NCI-H187 (cell line): Measurements from ENCODE around the gene FNDC10.

Source experiments
- DNase-seq, 2 experiments: peaks; one replicate each; lab custom pipeline; 2025; lab: John Stamatoyannopoulos, UW

FNDC10 gene

DNA sequence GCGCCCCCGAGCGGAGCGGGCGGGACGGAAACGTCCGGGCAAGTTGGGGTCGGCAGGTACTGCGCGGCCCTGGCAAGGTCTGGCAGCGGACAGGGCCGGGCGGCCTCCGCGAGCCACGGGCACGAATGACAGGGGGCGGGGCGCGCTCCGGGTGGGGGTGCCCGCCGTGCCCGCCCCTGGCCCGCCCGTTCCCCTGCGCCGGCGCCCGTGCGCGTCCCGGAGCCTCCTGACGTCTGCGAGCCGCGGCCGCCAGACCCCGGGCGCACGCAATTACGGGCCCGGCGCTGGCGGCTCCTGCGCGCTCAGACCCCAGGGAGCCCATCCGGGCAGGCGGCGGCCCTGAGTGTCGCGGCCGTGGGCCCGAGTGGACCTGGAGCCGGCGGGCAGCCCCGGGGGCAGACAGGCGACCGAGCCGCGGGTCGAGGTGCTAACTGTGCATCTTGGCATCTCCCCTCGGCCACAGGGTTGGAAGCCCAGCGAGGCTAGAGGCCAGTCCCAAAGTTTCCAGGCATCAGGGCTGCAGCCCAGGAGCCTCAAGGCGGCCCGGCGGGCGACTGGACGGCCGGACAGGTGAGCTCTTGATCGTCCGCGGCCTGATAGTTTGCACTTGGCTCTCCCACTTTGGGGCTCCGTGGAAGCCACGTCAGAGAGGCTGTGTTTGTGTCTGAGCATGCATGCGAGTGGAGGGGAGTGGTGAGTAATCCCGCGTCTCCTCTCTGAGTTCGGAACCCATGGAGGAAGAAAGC lies 16.3 kb upstream of the FNDC10 start:
- no peak for DNase-seq

- peak; percentile 92 to 99 for DNase-seq
Observed at GRCh38 chr1:1615256-1616044, 15.5 kb upstream of the FNDC10 start, which contains the start of gene MIB2. Gene MIB2 (plus strand): TSS chr1:1615500. CDS start chr1:1623453, 7,953 bp downstream.

- no peak for DNase-seq
Observed at GRCh38 chr1:1614954-1615255, 15.0 kb upstream of the FNDC10 start.

DNA sequence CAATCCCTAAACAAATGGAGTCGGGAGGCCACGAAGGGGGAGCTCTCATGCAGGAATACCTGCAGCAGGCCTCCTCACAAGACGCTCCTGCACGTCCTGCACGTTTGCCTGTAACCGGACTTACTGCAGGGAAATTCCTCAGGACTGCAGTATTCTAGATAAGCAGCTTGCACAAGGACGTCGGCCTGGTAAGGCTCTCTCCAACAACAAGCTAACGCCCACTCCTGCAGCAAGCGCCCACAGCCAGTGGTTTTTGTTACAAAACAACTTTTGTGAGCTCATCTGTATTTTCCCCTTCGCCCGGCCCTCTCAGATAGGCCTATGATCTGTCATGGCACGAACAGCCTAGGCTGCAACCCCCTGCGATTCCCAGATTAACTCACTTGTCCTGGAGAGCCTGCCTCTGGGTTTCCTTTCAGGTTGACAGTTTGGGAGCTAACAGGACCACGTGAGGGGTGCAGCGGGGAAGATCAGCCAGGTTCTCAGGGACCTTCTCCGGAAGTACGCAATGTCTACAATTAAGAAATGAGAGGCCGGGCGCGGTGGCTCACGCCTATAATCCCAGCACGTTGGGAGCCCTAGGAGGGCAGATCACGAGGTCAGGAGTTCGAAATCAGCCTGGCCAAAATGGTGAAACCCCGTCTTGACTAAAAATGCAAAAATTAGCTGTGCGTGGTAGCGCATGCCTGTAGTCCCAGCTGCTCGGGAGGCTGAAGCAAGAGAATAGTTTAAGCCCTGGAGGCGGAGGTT lies 14.4 kb upstream of the FNDC10 start:
- DNase-seq, result no peak

- no peak for DNase-seq
Observed at GRCh38 chr1:1613509-1614082, 13.7 kb upstream of the FNDC10 start.

- no peak for DNase-seq
Observed at GRCh38 chr1:1612104-1612400, 12.1 kb upstream of the FNDC10 start.

DNA sequence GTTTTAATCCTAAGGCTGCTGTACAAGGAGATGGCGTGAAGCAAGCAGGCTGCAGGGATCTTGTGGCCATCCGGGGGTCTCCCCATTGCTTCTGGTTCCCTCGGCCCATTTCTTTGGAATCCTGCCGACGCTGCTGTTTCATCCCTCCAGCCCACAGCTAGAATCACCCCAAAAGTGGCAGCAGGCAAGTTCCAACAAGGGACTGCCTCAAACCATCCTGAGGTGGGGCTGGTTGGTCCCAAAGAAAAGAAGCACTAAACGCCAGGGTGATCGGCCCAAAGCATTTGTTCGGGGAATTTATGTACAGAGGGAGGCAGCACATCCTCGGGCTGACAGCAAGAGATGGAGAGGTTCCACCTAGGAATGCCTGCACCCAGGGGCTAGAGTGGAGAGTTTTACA lies 10.9 kb upstream of the FNDC10 start:
- no peak for DNase-seq

- no peak for DNase-seq
Observed at GRCh38 chr1:1609822-1610485, 10.0 kb upstream of the FNDC10 start.

GRCh38 chr1:1606232-1606631 lies 6.3 kb upstream of the FNDC10 start:
- DNase-seq, result no peak

GRCh38 chr1:1605724-1606123 lies 5.8 kb upstream of the FNDC10 start:
- no peak for DNase-seq

GRCh38 chr1:1605034-1605591 lies 5.2 kb upstream of the FNDC10 start:
- DNase-seq, result no peak

GRCh38 chr1:1604374-1605033 lies 4.6 kb upstream of the FNDC10 start:
- DNase-seq, result no peak

GRCh38 chr1:1603671-1604373 lies 3.9 kb upstream of the FNDC10 start:
- no peak for DNase-seq

DNA sequence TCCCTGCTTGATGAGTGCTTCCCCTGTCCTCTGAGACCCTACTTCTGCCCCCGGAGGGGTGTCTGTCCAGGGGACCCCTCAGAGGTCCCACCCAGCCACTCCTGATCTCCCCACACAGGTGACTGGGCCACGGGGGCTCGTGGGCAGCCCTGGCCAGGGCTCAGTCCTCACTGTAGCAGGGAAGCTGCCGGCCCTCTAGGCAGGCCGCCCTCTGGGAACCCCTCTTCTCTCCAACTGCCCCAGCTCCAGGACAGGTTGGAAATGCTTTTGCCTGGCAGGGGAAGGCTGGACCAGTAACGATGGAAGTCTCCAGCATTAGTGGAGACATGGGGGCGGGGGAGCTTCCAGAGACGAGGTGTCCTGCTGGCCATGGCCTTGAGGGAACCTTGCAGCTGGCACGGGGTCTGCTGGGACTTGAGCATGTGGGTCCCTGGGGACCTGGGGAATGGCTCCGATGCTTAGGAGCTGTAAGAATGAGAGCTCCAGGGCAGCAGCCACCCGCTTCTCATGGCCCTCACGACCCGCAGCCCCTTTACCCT lies 3.1 kb upstream of the FNDC10 start:
- DNase-seq, result no peak

DNA sequence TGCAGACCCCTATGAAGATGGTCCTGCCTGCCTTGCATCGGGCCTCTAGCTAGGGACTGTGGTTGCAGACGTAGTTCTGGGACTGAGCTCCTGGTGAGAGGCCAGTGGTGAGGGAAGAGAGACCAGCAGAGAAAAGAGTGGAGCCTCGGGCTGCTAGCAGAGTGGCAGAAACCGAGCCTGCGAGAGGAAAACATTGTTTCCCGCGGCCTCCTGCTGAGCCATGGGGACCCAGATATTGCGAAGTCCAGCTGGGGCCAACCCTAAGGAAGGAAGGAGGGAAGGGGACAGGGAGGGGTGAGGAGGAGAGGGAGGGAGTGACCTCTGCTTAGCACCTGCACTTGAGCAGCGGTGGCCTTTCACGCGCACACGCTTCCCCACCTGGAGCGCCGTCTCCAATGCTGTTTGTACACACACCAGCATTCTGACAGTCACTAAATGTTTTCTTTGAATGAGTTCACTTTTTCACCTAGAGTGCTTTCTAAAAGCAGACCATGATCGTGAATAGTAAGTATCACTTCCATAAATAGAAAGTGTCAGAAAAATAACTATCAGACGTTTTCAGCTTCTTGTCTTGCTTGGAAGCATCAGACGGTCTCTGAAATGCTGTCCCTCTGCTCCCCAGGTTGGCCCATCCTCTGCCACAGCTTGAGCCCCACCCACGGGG lies 2.5 kb upstream of the FNDC10 start:
- DNase-seq, result no peak

GRCh38 chr1:1601564-1602303 lies 1.8 kb upstream of the FNDC10 start:
- DNase-seq, result no peak

GRCh38 chr1:1600861-1601563 lies 1.1 kb upstream of the FNDC10 start:
- DNase-seq, result no peak
